ENCODE data around the gene ZBTB24. TPM values are rescaled to one million over a fixed set of nuclear protein-coding genes. Genes with fewer than 3 reads are reported as not detected.
A peak's percentile ranks its signal among the peaks of the same experiment; 100 is the strongest.

The ZBTB24 gene
- total RNA-seq, 1 experiment from 2014 or later, result 11.5 TPM

- DNase-seq, result no peak
- Mint-ChIP-seq H3K27me3 (ENCODE audit: unreplicated experiment) (no peaks in the 10 kb centered on the region), H3K36me3 (ENCODE audit: insufficient read depth, unreplicated experiment) (peaks cover 37% of the 10 kb centered on the region), H3K9me3 (ENCODE audit: low read depth, unreplicated experiment) (no peaks in the 10 kb centered on the region), H3K4me1 (ENCODE audit: low read depth, unreplicated experiment) (peaks cover 15% of the 10 kb centered on the region), H3K4me3 (ENCODE audit: low read depth, unreplicated experiment) (no peak overlapping the region), H3K27ac (ENCODE audit: unreplicated experiment) (no peak overlapping the region)
- no TSS peak for BruUV-seq (replicated peaks)
- intact Hi-C loops (cut with micrococcal nuclease; ENCODE audit: unreplicated experiment), result no loop called here
- CTCF ChIA-PET, result interaction anchor here (0.6 kb wide), 1 partner anchor 90 kb away, joined by 3 read pairs; no protein-coding TSS in a partner anchor
- TF ChIP-seq, protein P1, sequence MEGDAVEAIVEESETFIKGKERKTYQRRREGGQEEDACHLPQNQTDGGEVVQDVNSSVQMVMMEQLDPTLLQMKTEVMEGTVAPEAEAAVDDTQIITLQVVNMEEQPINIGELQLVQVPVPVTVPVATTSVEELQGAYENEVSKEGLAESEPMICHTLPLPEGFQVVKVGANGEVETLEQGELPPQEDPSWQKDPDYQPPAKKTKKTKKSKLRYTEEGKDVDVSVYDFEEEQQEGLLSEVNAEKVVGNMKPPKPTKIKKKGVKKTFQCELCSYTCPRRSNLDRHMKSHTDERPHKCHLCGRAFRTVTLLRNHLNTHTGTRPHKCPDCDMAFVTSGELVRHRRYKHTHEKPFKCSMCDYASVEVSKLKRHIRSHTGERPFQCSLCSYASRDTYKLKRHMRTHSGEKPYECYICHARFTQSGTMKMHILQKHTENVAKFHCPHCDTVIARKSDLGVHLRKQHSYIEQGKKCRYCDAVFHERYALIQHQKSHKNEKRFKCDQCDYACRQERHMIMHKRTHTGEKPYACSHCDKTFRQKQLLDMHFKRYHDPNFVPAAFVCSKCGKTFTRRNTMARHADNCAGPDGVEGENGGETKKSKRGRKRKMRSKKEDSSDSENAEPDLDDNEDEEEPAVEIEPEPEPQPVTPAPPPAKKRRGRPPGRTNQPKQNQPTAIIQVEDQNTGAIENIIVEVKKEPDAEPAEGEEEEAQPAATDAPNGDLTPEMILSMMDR (IDR thresholded peaks at IDR 0.05; ENCODE audit: unreplicated experiment), result no peak
These were observed 25.4 kb downstream of the ZBTB24 start for GRCh38 chr6:109457562-109457996.

DNA sequence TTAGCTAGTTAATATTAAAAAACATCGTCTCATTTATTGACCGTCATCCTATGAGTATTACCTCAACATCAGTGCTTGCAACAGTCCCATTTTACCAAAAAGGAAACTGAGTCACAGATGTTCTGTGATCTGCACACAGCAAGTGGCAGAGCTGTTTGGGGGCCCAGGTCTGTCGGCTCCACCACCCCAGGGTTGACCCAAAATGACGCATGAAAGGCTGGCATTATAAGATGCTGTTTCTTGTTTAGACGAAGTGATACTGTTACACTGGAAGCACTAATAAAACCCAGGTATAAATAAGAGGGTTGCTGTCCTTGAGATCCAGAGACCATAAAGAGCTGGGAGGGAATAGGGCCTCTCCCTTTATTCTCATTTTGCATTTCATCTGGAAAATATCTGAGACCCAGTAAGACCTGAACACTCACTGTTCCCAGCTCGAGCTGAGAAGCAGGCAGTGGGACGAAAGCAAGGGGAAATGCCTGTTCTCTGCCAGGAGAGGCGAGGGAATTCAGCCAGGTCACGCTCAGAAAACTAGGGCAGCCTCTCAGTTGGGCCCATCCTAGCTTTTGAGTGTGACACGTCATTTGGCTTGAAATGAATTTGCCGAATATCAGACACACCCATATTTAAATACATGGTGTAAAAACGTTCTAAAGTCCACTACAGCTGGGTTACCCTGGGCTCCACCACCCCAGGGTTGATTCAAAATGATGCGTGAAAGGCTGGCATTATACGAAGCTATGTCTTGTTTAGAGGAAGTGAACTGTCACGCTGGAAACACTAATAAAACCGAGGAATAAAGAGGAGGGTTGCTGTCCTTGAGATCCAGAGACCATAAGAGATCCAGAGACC is 26.1 kb downstream of the ZBTB24 start:
- H3K27me3 Mint-ChIP-seq (ENCODE audit: unreplicated experiment), result no peaks in the 10 kb centered on the region
- no peaks in the 10 kb centered on the region for H3K9me3 Mint-ChIP-seq (ENCODE audit: low read depth, unreplicated experiment)
- H3K36me3 Mint-ChIP-seq (ENCODE audit: insufficient read depth, unreplicated experiment), result peaks cover 34% of the 10 kb centered on the region
- intact Hi-C loops (cut with micrococcal nuclease; ENCODE audit: unreplicated experiment), result no loop called here
- H3K4me1 Mint-ChIP-seq (ENCODE audit: low read depth, unreplicated experiment), result peaks cover 15% of the 10 kb centered on the region
- CTCF ChIA-PET, result interaction anchor here (0.5 to 1.7 kb wide), 5 partner anchors 17 to 91 kb away, joined by 3 to 4 read pairs (median 3); partner anchors contain the start of genes PPIL6 and SMPD2
- no TSS peak for BruUV-seq (replicated peaks)
- DNase-seq, result no peak
- TF ChIP-seq, protein P1 (IDR thresholded peaks at IDR 0.05; ENCODE audit: unreplicated experiment), result no peak
- no peak overlapping the region for H3K27ac Mint-ChIP-seq (ENCODE audit: unreplicated experiment)
- peak overlapping the region; percentile 95 for H3K4me3 Mint-ChIP-seq (ENCODE audit: low read depth, unreplicated experiment)

DNA sequence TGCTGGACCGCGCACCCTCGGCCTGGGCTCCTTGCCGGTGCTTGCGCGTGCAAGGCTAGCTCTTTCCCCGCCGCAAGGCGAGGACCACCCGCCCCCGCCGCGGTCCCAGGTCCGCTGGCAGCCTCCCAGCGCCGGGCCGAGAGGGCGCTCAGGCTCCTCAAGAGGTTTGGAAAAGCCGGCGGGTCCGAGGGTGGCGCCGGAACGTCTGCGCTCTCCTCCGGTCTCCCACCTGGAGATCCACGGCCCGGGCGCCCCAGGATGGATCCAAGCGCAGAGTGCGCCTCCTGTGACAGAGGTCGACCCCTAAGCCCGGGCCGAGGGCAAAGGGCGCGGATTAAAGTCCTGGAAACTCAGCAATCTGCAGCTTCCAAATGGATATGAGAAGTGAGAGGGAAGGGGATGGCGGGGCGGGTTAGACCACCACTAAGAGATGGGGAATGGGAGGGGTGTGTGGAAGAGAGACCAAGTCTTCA is 26.9 kb downstream of the ZBTB24 start:
- no peaks in the 10 kb centered on the region for H3K27me3 Mint-ChIP-seq (ENCODE audit: unreplicated experiment)
- H3K36me3 Mint-ChIP-seq (ENCODE audit: insufficient read depth, unreplicated experiment), result peaks cover 32% of the 10 kb centered on the region
- intact Hi-C loops (cut with micrococcal nuclease; ENCODE audit: unreplicated experiment), result no loop called here
- H3K27ac Mint-ChIP-seq (ENCODE audit: unreplicated experiment), result no peak overlapping the region
- TF ChIP-seq, protein P1 (IDR thresholded peaks at IDR 0.05; ENCODE audit: unreplicated experiment), result no peak
- H3K9me3 Mint-ChIP-seq (ENCODE audit: low read depth, unreplicated experiment), result no peaks in the 10 kb centered on the region
- DNase-seq, result no peak
- no TSS peak for BruUV-seq (replicated peaks)
- peaks cover 15% of the 10 kb centered on the region for H3K4me1 Mint-ChIP-seq (ENCODE audit: low read depth, unreplicated experiment)
- H3K4me3 Mint-ChIP-seq (ENCODE audit: low read depth, unreplicated experiment), result peak overlapping the region; percentile 95
- CTCF ChIA-PET, result interaction anchor here (0.6 to 1.7 kb wide), 3 partner anchors 16 to 72 kb away, joined by 3 to 4 read pairs (median 4); partner anchors contain the start of genes PPIL6 and SMPD2

GRCh38 chr6:109455437-109456110 is 27.4 kb downstream of the ZBTB24 start, which contains the start of gene MICAL1:
Gene MICAL1 (minus strand): TSS chr6:109455772. CDS start chr6:109454196, 1,576 bp downstream.
- intact Hi-C loops (cut with micrococcal nuclease; ENCODE audit: unreplicated experiment), result no loop called here
- H3K4me1 Mint-ChIP-seq (ENCODE audit: low read depth, unreplicated experiment), result peaks cover 15% of the 10 kb centered on the region
- H3K36me3 Mint-ChIP-seq (ENCODE audit: insufficient read depth, unreplicated experiment), result peaks cover 33% of the 10 kb centered on the region
- peak; percentile 77 for DNase-seq
- H3K9me3 Mint-ChIP-seq (ENCODE audit: low read depth, unreplicated experiment), result no peaks in the 10 kb centered on the region
- TF ChIP-seq, protein P1 (IDR thresholded peaks at IDR 0.05; ENCODE audit: unreplicated experiment), result peak; percentile 35
- CTCF ChIA-PET, result interaction anchor here (0.6 to 1.7 kb wide), 3 partner anchors 15 to 1296 kb away, joined by 4 read pairs; partner anchors contain the start of genes PPIL6 and SMPD2
- peak within 1 kb of the TSS; percentile 95 for H3K4me3 Mint-ChIP-seq (ENCODE audit: low read depth, unreplicated experiment)
- H3K27me3 Mint-ChIP-seq (ENCODE audit: unreplicated experiment), result no peaks in the 10 kb centered on the region
- BruUV-seq (replicated peaks), result no TSS peak
- H3K27ac Mint-ChIP-seq (ENCODE audit: unreplicated experiment), result peak within 1 kb of the TSS; percentile 91

Data from Calu3 (cell line).